Measurements from ENCODE around the gene NUP93. TPM values are rescaled to one million over a fixed set of nuclear protein-coding genes. Genes with fewer than 3 reads are reported as not detected.

Gene NUP93
- polyA plus RNA-seq, 1 donor (not counting 4 experiments of a cell fraction or from before 2014, with no cell fraction given): 74.1 TPM

GRCh38 chr16:56781528-56781961 lies 51.6 kb downstream of the NUP93 start:
- Histone ChIP-seq H4K20me1 (ENCODE audit: control insufficient read depth, extremely low read depth, insufficient read depth, low read length) (no peaks in the 10 kb centered on the region), H3K9me1 (ENCODE audit: control insufficient read depth, extremely low read depth, insufficient read depth, low read length) (no peaks in the 10 kb centered on the region), H3K4me1 (ENCODE audit: control insufficient read depth, extremely low read depth, insufficient read depth, low read length) (peaks cover 18% of the 10 kb centered on the region), H3K4me2 (ENCODE audit: control insufficient read depth, extremely low read depth, insufficient read depth, low read depth, low read length) (no peak overlapping the region), H3K27me3 (ENCODE audit: control insufficient read depth, extremely low read depth, insufficient read depth, low read length) (no peaks in the 10 kb centered on the region), H3K79me2 (ENCODE audit: control insufficient read depth, insufficient read depth, low read length) (peaks cover 14% of the 10 kb centered on the region), H2AFZ (ENCODE audit: control insufficient read depth, low read length) (no peak overlapping the region), H3K9ac (ENCODE audit: control insufficient read depth, extremely low read depth, insufficient read depth, low read length) (no peak overlapping the region), H3K27ac (ENCODE audit: control insufficient read depth, insufficient read depth, low read length) (no peak overlapping the region), H3K36me3 (ENCODE audit: control insufficient read depth in 2 of 2, extremely low read depth in 1 of 2, insufficient read depth in 2 of 2, low read length in 2 of 2) (no peaks in the 10 kb centered on the region), H3K4me3 (ENCODE audit: control insufficient read depth in 2 of 3, extremely low read depth in 1 of 3, insufficient read depth in 2 of 3, low read depth in 1 of 3, low read length in 3 of 3) (no peak overlapping the region), H3K9me3 (ENCODE audit: control insufficient read depth, low read depth, low read length) (no peaks in the 10 kb centered on the region)
- no peak for FAIRE-seq
- TF ChIP-seq, protein P1, sequence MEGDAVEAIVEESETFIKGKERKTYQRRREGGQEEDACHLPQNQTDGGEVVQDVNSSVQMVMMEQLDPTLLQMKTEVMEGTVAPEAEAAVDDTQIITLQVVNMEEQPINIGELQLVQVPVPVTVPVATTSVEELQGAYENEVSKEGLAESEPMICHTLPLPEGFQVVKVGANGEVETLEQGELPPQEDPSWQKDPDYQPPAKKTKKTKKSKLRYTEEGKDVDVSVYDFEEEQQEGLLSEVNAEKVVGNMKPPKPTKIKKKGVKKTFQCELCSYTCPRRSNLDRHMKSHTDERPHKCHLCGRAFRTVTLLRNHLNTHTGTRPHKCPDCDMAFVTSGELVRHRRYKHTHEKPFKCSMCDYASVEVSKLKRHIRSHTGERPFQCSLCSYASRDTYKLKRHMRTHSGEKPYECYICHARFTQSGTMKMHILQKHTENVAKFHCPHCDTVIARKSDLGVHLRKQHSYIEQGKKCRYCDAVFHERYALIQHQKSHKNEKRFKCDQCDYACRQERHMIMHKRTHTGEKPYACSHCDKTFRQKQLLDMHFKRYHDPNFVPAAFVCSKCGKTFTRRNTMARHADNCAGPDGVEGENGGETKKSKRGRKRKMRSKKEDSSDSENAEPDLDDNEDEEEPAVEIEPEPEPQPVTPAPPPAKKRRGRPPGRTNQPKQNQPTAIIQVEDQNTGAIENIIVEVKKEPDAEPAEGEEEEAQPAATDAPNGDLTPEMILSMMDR (optimal IDR thresholded peaks at IDR 0.05 in 1 of 3, IDR thresholded peaks at IDR 0.05 in 1 of 3, conservative IDR thresholded peaks at IDR 0.05 in 1 of 3; ENCODE audit: extremely low read depth in 1 of 3, insufficient read depth in 2 of 3, low read length in 3 of 3): no peak
- no peak for TF ChIP-seq EZH2 (IDR thresholded peaks at IDR 0.05; ENCODE audit: low read length)
- dilution Hi-C loops (cut with MboI; ENCODE audit: extremely low pct_ligation_motif_present, low sequenced_read_pairs): no loop called here
- no peak for DNase-seq (ENCODE audit: low read depth, low spot score)

GRCh38 chr16:56783344-56783743 lies 53.4 kb downstream of the NUP93 start:
- no peak overlapping the region for H3K9ac ChIP-seq (ENCODE audit: control insufficient read depth, extremely low read depth, insufficient read depth, low read length)
- H3K9me3 ChIP-seq (ENCODE audit: control insufficient read depth, low read depth, low read length): no peaks in the 10 kb centered on the region
- no peak for DNase-seq (ENCODE audit: low read depth, low spot score)
- TF ChIP-seq EZH2 (IDR thresholded peaks at IDR 0.05; ENCODE audit: low read length): no peak
- TF ChIP-seq, protein P1 (optimal IDR thresholded peaks at IDR 0.05 in 1 of 3, IDR thresholded peaks at IDR 0.05 in 1 of 3, conservative IDR thresholded peaks at IDR 0.05 in 1 of 3; ENCODE audit: extremely low read depth in 1 of 3, insufficient read depth in 2 of 3, low read length in 3 of 3): no peak
- no peak overlapping the region for H3K4me3 ChIP-seq (ENCODE audit: control insufficient read depth in 2 of 3, extremely low read depth in 1 of 3, insufficient read depth in 2 of 3, low read depth in 1 of 3, low read length in 3 of 3)
- no peaks in the 10 kb centered on the region for H3K9me1 ChIP-seq (ENCODE audit: control insufficient read depth, extremely low read depth, insufficient read depth, low read length)
- H3K36me3 ChIP-seq (ENCODE audit: control insufficient read depth in 2 of 2, extremely low read depth in 1 of 2, insufficient read depth in 2 of 2, low read length in 2 of 2): no peaks in the 10 kb centered on the region
- dilution Hi-C loops (cut with MboI; ENCODE audit: extremely low pct_ligation_motif_present, low sequenced_read_pairs): no loop called here
- no peak overlapping the region for H3K27ac ChIP-seq (ENCODE audit: control insufficient read depth, insufficient read depth, low read length)
- H3K4me2 ChIP-seq (ENCODE audit: control insufficient read depth, extremely low read depth, insufficient read depth, low read depth, low read length): no peak overlapping the region
- H3K79me2 ChIP-seq (ENCODE audit: control insufficient read depth, insufficient read depth, low read length): peaks cover 13% of the 10 kb centered on the region
- no peak overlapping the region for H2AFZ ChIP-seq (ENCODE audit: control insufficient read depth, low read length)
- H4K20me1 ChIP-seq (ENCODE audit: control insufficient read depth, extremely low read depth, insufficient read depth, low read length): no peaks in the 10 kb centered on the region
- peak; percentile 44 for FAIRE-seq
- H3K4me1 ChIP-seq (ENCODE audit: control insufficient read depth, extremely low read depth, insufficient read depth, low read length): peaks cover 7% of the 10 kb centered on the region
- no peaks in the 10 kb centered on the region for H3K27me3 ChIP-seq (ENCODE audit: control insufficient read depth, extremely low read depth, insufficient read depth, low read length)

Data from keratinocyte (primary cell).